ENCODE results near the gene PDE4D. TPM values are rescaled to one million over a fixed set of nuclear protein-coding genes. Genes with fewer than 3 reads are reported as not detected.

PDE4D gene
- total and polyA plus RNA-seq, 2 donors, result 21.2 to 30.3 TPM

- Histone ChIP-seq H3K27ac (ENCODE audit: low read depth in 1 of 2, low read length in 1 of 2) (no peak overlapping the region), H3K4me1 (ENCODE audit: control insufficient read depth in 2 of 2, insufficient read depth in 2 of 2, low read length in 2 of 2) (no peaks in the 10 kb centered on the region), H3K9me3 (ENCODE audit: control insufficient read depth in 2 of 2, insufficient read depth in 1 of 2, low read length in 1 of 2) (no peaks in the 10 kb centered on the region), H3K4me3 (ENCODE audit: low read length in 2 of 2) (no peak overlapping the region), H3K27me3 (ENCODE audit: control insufficient read depth in 2 of 2, insufficient read depth in 1 of 2, low read length in 1 of 2) (no peaks in the 10 kb centered on the region), H3K36me3 (ENCODE audit: control insufficient read depth in 2 of 2, insufficient read depth in 2 of 2, low read length in 1 of 2) (no peaks in the 10 kb centered on the region)
- 23% methylated on average over 2 of the region's 2 CpGs for WGBS
- no peak for DNase-seq (ENCODE audit: low read depth in 6 of 9, low spot score in 9 of 9)
Measured at GRCh38 chr5:59645380-59645779, 248.1 kb downstream of the PDE4D start.

- H3K9me3 ChIP-seq (ENCODE audit: control insufficient read depth in 2 of 2, insufficient read depth in 1 of 2, low read length in 1 of 2), result no peaks in the 10 kb centered on the region
- H3K36me3 ChIP-seq (ENCODE audit: control insufficient read depth in 2 of 2, insufficient read depth in 2 of 2, low read length in 1 of 2), result no peaks in the 10 kb centered on the region
- 96% methylated on average over 1 of the region's 1 CpG for WGBS
- DNase-seq (ENCODE audit: low read depth in 6 of 9, low spot score in 9 of 9), result no peak
- no peak overlapping the region for H3K4me3 ChIP-seq (ENCODE audit: low read length in 2 of 2)
- no peaks in the 10 kb centered on the region for H3K27me3 ChIP-seq (ENCODE audit: control insufficient read depth in 2 of 2, insufficient read depth in 1 of 2, low read length in 1 of 2)
- no peaks in the 10 kb centered on the region for H3K4me1 ChIP-seq (ENCODE audit: control insufficient read depth in 2 of 2, insufficient read depth in 2 of 2, low read length in 2 of 2)
- H3K27ac ChIP-seq (ENCODE audit: low read depth in 1 of 2, low read length in 1 of 2), result no peak overlapping the region
Measured at GRCh38 chr5:59640411-59640810, 253.1 kb downstream of the PDE4D start.

GRCh38 chr5:59637884-59638580, 255.5 kb downstream of the PDE4D start:
- Histone ChIP-seq H3K36me3 (ENCODE audit: control insufficient read depth in 2 of 2, insufficient read depth in 2 of 2, low read length in 1 of 2) (no peaks in the 10 kb centered on the region), H3K9me3 (ENCODE audit: control insufficient read depth in 2 of 2, insufficient read depth in 1 of 2, low read length in 1 of 2) (no peaks in the 10 kb centered on the region), H3K27me3 (ENCODE audit: control insufficient read depth in 2 of 2, insufficient read depth in 1 of 2, low read length in 1 of 2) (no peaks in the 10 kb centered on the region), H3K27ac (ENCODE audit: low read depth in 1 of 2, low read length in 1 of 2) (no peak overlapping the region), H3K4me3 (ENCODE audit: low read length in 2 of 2) (no peak overlapping the region), H3K4me1 (ENCODE audit: control insufficient read depth in 2 of 2, insufficient read depth in 2 of 2, low read length in 2 of 2) (no peaks in the 10 kb centered on the region)
- DNase-seq (ENCODE audit: low read depth in 6 of 9, low spot score in 9 of 9), result no peak
- 96% methylated on average over 4 of the region's 4 CpGs for WGBS

GRCh38 chr5:59629561-59629960, 264.0 kb downstream of the PDE4D start:
- Histone ChIP-seq H3K9me3 (ENCODE audit: control insufficient read depth in 2 of 2, insufficient read depth in 1 of 2, low read length in 1 of 2) (peaks cover 0 to 11% of the 10 kb centered on the region in 2 donors), H3K36me3 (ENCODE audit: control insufficient read depth in 2 of 2, insufficient read depth in 2 of 2, low read length in 1 of 2) (no peaks in the 10 kb centered on the region), H3K27ac (ENCODE audit: low read depth in 1 of 2, low read length in 1 of 2) (no peak overlapping the region), H3K4me3 (ENCODE audit: low read length in 2 of 2) (no peak overlapping the region), H3K27me3 (ENCODE audit: control insufficient read depth in 2 of 2, insufficient read depth in 1 of 2, low read length in 1 of 2) (no peaks in the 10 kb centered on the region), H3K4me1 (ENCODE audit: control insufficient read depth in 2 of 2, insufficient read depth in 2 of 2, low read length in 2 of 2) (no peaks in the 10 kb centered on the region)
- no peak for DNase-seq (ENCODE audit: low read depth in 6 of 9, low spot score in 9 of 9)
- WGBS, result 98% methylated on average over 4 of the region's 4 CpGs

DNA sequence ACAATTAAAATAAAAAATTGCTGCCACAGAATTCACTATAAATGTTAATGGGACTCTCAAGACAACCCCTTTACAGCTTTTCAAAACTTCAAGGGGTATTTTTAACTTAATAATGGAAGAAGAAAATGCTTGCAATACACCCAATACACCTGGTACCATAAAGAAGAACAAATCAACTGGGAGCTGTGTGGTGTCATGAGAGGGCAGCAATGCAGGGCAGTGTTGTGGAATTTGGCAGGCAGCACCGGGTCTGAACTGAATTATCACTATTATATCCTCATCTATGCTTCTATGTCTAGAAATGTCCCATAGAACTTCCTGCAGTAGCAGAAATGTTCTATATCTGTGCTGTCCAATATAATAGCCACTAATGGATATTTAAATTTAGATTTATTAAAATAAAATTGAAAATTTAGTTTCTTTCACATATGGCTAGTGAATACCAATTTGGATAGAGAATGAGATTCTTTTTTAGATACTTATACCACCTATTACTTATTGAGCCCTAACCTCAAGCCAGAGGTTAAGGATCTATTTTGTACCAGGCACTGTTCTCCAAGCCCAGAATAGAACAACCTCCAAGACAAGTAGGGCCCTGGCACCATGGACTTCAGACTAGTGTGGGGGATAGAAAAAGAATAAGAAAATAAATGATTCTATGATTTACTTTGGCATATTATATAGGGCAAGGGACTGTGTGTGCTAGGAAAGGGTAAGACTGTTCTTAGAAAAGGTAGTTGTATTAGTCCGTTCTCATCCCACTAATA, 265.3 kb downstream of the PDE4D start:
- Histone ChIP-seq H3K36me3 (ENCODE audit: control insufficient read depth in 2 of 2, insufficient read depth in 2 of 2, low read length in 1 of 2) (no peaks in the 10 kb centered on the region), H3K27me3 (ENCODE audit: control insufficient read depth in 2 of 2, insufficient read depth in 1 of 2, low read length in 1 of 2) (no peaks in the 10 kb centered on the region), H3K4me3 (ENCODE audit: low read length in 2 of 2) (no peak overlapping the region), H3K4me1 (ENCODE audit: control insufficient read depth in 2 of 2, insufficient read depth in 2 of 2, low read length in 2 of 2) (no peaks in the 10 kb centered on the region), H3K27ac (ENCODE audit: low read depth in 1 of 2, low read length in 1 of 2) (no peak overlapping the region), H3K9me3 (ENCODE audit: control insufficient read depth in 2 of 2, insufficient read depth in 1 of 2, low read length in 1 of 2) (peaks cover 0 to 11% of the 10 kb centered on the region in 2 donors)
- DNase-seq (ENCODE audit: low read depth in 6 of 9, low spot score in 9 of 9), result no peak
- 95% methylated on average over 2 of the region's 2 CpGs for WGBS

- Histone ChIP-seq H3K36me3 (ENCODE audit: control insufficient read depth in 2 of 2, insufficient read depth in 2 of 2, low read length in 1 of 2) (no peaks in the 10 kb centered on the region), H3K4me1 (ENCODE audit: control insufficient read depth in 2 of 2, insufficient read depth in 2 of 2, low read length in 2 of 2) (no peaks in the 10 kb centered on the region), H3K4me3 (ENCODE audit: low read length in 2 of 2) (no peak overlapping the region), H3K27ac (ENCODE audit: low read depth in 1 of 2, low read length in 1 of 2) (no peak overlapping the region), H3K27me3 (ENCODE audit: control insufficient read depth in 2 of 2, insufficient read depth in 1 of 2, low read length in 1 of 2) (no peaks in the 10 kb centered on the region), H3K9me3 (ENCODE audit: control insufficient read depth in 2 of 2, insufficient read depth in 1 of 2, low read length in 1 of 2) (no peaks in the 10 kb centered on the region)
- no peak for DNase-seq (ENCODE audit: low read depth in 6 of 9, low spot score in 9 of 9)
- 96% methylated on average over 2 of the region's 2 CpGs for WGBS
Measured at GRCh38 chr5:59624898-59625297, 268.6 kb downstream of the PDE4D start.

DNA sequence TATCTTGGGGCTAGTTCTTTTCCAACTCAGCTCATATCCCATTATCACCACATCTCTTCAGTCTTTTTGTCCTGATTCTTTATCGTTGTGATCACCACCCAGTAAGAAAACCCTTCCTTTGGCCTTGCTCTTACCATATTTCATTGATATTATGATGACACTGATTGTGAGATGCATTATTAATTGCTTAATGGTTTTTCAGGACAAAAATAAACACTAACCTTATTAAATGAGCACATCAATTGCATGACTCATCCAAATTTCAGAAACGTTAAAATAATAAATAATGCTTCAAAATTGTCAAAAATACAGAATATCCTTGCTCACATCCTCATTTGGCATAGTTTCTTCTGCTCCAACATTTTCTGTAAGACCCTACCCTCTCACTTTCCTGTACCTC, 270.7 kb downstream of the PDE4D start:
- no peak for DNase-seq (ENCODE audit: low read depth in 6 of 9, low spot score in 9 of 9)
- Histone ChIP-seq H3K36me3 (ENCODE audit: control insufficient read depth in 2 of 2, insufficient read depth in 2 of 2, low read length in 1 of 2) (no peaks in the 10 kb centered on the region), H3K9me3 (ENCODE audit: control insufficient read depth in 2 of 2, insufficient read depth in 1 of 2, low read length in 1 of 2) (no peaks in the 10 kb centered on the region), H3K4me1 (ENCODE audit: control insufficient read depth in 2 of 2, insufficient read depth in 2 of 2, low read length in 2 of 2) (no peaks in the 10 kb centered on the region), H3K27me3 (ENCODE audit: control insufficient read depth in 2 of 2, insufficient read depth in 1 of 2, low read length in 1 of 2) (no peaks in the 10 kb centered on the region), H3K27ac (ENCODE audit: low read depth in 1 of 2, low read length in 1 of 2) (no peak overlapping the region), H3K4me3 (ENCODE audit: low read length in 2 of 2) (no peak overlapping the region)
- 96% methylated on average over 2 of the region's 2 CpGs for WGBS

- Histone ChIP-seq H3K27ac (ENCODE audit: low read depth in 1 of 2, low read length in 1 of 2) (no peak overlapping the region), H3K4me3 (ENCODE audit: low read length in 2 of 2) (no peak overlapping the region), H3K36me3 (ENCODE audit: control insufficient read depth in 2 of 2, insufficient read depth in 2 of 2, low read length in 1 of 2) (no peaks in the 10 kb centered on the region), H3K27me3 (ENCODE audit: control insufficient read depth in 2 of 2, insufficient read depth in 1 of 2, low read length in 1 of 2) (no peaks in the 10 kb centered on the region), H3K4me1 (ENCODE audit: control insufficient read depth in 2 of 2, insufficient read depth in 2 of 2, low read length in 2 of 2) (no peaks in the 10 kb centered on the region), H3K9me3 (ENCODE audit: control insufficient read depth in 2 of 2, insufficient read depth in 1 of 2, low read length in 1 of 2) (no peaks in the 10 kb centered on the region)
- DNase-seq (ENCODE audit: low read depth in 6 of 9, low spot score in 9 of 9), result no peak
Measured at GRCh38 chr5:59621477-59621876, 272.0 kb downstream of the PDE4D start.

GRCh38 chr5:59620535-59621212, 272.9 kb downstream of the PDE4D start:
- H3K4me1 ChIP-seq (ENCODE audit: control insufficient read depth in 2 of 2, insufficient read depth in 2 of 2, low read length in 2 of 2), result no peaks in the 10 kb centered on the region
- H3K36me3 ChIP-seq (ENCODE audit: control insufficient read depth in 2 of 2, insufficient read depth in 2 of 2, low read length in 1 of 2), result no peaks in the 10 kb centered on the region
- H3K27me3 ChIP-seq (ENCODE audit: control insufficient read depth in 2 of 2, insufficient read depth in 1 of 2, low read length in 1 of 2), result no peaks in the 10 kb centered on the region
- no peak overlapping the region for H3K4me3 ChIP-seq (ENCODE audit: low read length in 2 of 2)
- no peak overlapping the region for H3K27ac ChIP-seq (ENCODE audit: low read depth in 1 of 2, low read length in 1 of 2)
- DNase-seq (ENCODE audit: low read depth in 6 of 9, low spot score in 9 of 9), result no peak
- no peaks in the 10 kb centered on the region for H3K9me3 ChIP-seq (ENCODE audit: control insufficient read depth in 2 of 2, insufficient read depth in 1 of 2, low read length in 1 of 2)
